HUDEP-2 (cell line): Measurements from ENCODE around the gene C1GALT1.
"Not testable (repeated sequence)": the region's sequence is repeated elsewhere in the genome, so short reads cannot be mapped to it uniquely, and the experiment has no call there.

ENCODE experiments used
- DNase-seq, 76 experiments: peaks; one replicate each; lab custom pipeline; 2025; ENCODE audit not compliant: unreplicated experiment in 76 of 76; lab: John Stamatoyannopoulos, UW

Gene C1GALT1

GRCh38 chr7:7182156-7183060 is at the start of gene C1GALT1:
Gene C1GALT1 (plus strand): TSS chr7:7182544. CDS start chr7:7234320, 51,776 bp downstream.
- DNase-seq: peak in 75 of 76 experiments; percentile 52 to 99 (median 96)

GRCh38 chr7:7134046-7134445 is 48.3 kb upstream of the C1GALT1 start:
- DNase-seq: no peak

- DNase-seq: no peak
These were observed 47.3 kb upstream of the C1GALT1 start for GRCh38 chr7:7135074-7135473.

DNA sequence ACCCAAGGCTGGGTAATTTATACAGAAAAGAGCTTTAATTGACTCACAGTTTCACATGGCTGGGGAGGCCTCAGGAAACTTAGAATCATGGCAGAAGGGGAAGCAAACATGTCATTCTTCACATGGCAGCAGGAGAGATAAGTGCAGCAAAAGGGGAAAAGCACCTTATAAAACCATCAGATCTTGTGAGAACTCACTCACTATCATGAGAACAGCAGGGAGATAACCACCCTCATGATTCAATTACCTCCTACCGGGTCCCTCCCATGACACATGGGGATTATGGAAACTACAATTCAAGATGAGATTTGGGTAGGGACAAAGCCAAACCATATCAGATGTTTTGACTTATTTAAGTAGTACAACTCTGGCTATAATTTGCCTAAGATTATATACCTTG is 46.4 kb upstream of the C1GALT1 start:
- DNase-seq: peak in 5 of 76 experiments; percentile 3 to 19 (median 11)

GRCh38 chr7:7136466-7137381 is 45.6 kb upstream of the C1GALT1 start:
- peak in 9 of 76 experiments; percentile 3 to 35 (median 13) for DNase-seq

DNA sequence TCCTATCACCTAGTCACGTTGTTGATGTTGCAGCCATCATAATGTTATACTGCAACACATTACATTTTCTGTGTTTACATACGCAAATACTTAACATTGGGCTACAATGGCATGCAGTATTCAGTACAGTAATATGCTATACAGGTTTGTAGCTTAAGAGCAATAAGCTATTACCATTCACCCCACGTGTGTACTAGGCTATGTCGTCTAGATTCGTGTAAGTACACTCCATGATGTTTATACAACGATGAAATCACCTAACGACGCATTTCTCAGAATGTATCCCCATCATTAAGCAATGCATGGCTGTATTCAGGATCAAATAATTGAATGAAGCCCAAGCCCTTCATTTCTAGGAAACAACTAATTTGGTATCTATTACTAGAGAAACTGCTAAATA is 43.4 kb upstream of the C1GALT1 start:
- DNase-seq: no peak

DNA sequence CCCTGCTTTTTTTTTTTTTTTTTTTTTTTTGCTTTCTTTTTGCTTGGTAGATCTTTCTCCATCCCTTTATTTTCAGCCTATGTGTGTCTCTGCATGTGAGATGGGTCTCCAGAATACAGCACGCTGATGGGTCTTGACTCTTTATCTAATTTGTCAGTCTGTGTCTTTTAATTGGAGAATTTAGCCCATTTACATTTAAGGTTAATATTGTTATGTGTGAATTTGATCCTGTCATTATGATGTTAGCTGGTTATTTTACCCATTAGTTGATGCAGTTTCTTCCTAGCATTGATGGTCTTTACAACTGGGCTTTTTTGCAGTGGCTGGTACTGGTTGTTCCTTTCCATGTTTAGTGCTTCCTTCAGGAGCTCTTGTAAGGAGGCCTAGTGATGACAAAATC is 38.9 kb upstream of the C1GALT1 start:
- not testable (repeated sequence) for DNase-seq

DNA sequence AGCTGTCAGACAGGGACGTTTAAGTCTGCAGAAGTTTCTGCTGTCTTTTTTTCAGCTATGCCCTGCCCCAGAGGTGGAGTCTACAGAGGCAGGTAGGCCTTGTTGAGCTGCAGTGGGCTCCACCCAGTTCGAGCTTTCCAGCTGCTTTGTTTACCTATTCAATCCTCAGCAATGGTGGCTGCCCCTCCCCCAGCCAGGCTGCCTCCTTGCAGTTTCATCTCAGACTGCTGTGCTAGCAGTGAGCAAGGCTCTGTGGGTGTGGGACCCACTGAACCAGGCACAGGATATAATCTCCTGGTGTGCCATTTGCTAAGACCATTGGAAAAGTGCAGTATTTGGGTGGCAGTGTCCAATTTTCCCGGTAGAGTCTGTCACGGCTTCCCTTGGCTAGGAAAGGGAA is 37.2 kb upstream of the C1GALT1 start:
- DNase-seq: not testable (repeated sequence)

DNA sequence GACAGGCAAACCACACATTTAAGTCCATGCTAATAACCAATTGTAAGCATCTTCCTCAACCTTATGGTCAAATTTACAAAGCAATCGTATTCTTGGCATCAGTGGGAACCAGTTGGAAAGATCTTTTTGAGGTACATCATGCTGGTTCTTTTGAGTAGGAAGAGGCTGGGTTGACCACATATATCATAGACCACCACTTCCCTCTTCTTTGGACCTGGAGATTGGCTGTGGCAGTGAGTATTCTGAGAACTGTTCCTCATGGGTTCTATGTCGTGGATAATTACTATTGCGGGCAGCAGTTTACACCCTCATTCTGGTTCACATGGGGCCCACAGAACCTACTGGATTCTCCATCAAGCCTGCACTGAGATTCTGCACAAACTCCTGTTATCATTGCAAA is 35.5 kb upstream of the C1GALT1 start:
- DNase-seq: no peak

DNA sequence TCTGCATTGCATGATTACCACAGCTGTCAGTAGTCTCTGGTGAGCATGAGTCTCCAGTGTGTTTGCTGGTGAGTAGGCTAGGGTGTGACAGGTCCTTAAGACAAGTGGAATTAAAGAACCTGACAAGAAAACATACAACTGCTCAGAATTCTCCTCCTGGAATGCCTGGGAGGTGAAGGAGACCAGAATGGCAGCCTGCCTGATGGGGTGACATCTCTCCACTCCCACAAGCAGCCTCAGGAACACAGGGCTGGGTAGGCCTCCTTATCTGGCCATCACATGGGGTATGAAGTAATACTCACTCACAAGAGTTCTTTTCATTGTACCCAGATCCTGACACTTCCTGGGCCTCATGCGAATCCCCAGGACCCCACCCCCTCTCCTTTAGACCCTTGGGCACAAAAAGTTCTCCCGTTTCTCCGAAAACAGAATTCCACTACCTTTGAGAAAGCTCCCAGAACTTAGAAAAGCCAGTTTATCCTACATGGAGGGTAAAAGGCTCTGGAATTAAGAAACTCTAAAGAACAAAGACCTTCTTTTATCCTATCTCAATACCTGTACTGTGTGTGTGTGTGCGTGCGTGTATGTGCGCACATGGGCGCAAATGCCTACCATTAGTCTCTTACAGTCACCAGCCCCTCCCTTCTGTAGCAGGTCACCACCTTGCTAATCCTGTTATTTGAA is 33.4 kb upstream of the C1GALT1 start:
- peak in 65 of 76 experiments; percentile 1 to 72 (median 40) for DNase-seq

DNA sequence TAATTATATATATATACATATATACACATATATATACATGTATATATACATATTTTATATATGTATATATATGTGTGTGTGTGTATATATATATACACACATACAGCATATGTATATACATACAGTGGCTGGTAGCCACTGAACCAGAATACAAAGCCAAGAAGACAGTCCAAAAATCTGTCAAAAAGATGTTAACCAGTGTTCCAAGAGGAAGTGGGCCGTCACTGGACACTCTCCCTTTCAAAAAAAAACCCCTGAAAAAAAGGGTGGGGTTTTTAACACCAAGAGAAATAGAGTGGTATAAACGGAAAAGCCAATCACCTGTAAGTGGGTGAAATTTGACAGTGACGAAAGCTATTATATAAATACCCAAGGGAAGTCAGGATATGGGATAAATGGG is 31.1 kb upstream of the C1GALT1 start:
- no peak for DNase-seq

DNA sequence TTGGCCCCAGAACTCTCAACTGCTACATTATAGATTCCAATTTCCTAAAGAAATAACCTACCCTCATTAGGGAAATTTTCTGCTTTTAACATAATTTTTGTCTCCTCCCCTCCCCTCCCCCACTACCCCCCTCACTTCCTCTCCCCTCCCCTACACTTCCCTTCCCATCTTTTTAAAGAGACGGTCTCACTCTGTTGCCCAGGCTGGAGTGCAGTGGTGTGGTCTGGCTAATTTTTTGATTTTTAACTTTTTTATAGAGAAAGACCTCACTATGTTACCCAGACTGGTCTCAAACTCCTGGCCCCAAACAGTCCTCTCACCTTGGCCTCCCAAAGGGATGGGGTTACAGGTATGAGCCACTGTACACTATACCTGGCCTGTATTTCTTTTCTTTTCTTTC is 30.5 kb upstream of the C1GALT1 start:
- no peak for DNase-seq

- no peak for DNase-seq
These were observed 30.0 kb upstream of the C1GALT1 start for GRCh38 chr7:7152315-7152714.

DNA sequence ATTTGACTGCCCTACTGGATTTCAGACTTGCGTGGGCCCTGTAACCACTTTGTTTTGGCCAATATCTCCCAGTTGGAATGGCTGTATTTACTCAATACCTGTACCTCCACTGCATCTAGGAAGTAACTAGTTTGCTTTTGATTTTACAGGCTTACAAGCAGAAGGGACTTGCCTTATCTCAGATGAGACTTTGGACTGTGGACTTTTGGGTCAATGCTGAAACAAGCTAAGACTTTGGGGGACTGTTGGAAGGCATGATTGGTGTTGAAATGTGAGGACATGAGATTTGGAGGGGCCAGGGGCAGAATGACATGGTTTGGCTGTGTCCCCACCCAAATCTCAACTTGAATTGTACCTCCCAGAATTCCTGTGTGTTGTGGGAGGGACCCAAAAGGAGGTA is 28.0 kb upstream of the C1GALT1 start:
- DNase-seq: not testable (repeated sequence)

DNA sequence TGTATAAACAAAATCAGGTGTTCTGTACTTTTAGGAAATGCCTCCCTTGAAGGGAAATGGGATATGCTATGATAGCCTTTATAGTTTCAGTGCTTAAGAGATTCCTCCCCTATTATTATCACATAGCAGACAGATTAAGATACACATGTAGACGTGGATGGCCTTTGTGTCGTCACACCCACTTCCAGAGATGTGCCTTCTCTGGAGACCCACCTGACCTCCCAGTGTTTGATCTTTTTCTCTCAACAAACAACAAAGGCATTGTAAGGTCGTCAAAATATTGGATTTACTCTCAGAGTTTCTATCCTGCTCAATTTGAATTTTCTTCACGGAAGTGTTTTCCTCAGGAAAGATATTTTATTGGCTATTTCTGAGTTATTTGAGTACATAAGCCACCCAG is 25.7 kb upstream of the C1GALT1 start:
- DNase-seq: peak in 1 of 76 experiments; percentile 3

GRCh38 chr7:7157177-7157886 is 25.0 kb upstream of the C1GALT1 start:
- DNase-seq: peak in 47 of 76 experiments; percentile 4 to 73 (median 36)

GRCh38 chr7:7157887-7158271 is 24.5 kb upstream of the C1GALT1 start:
- no peak for DNase-seq

DNA sequence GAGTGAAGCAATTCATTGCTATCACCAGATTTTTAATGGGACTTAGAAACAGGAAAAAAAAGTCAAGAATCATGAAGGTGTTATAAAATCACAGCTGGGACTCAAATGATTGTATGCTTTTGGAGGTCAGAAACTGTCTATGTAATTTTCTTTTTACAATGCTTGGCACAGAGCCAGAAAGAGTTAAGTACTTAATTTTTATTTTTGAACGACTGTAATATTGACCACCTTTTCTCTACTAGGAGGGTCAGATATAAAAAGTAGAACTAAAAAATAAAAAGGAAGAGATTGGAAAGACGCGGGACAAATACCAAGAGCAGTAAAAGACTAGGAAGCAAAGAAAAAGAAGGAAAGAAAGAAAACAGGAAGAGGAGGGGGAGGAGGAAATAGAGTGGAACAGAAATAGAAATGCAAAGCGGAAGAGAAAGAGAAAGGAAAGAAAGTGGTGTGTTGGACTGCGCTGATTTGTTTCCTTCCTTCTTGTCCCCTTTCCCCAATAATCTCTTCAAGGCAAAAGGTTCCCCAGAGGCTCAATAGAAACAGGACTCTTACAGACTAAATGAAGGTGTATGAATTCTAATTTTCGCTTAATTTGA is 23.2 kb upstream of the C1GALT1 start:
- DNase-seq: no peak

GRCh38 chr7:7164591-7164990 is 17.8 kb upstream of the C1GALT1 start:
- DNase-seq: no peak

DNA sequence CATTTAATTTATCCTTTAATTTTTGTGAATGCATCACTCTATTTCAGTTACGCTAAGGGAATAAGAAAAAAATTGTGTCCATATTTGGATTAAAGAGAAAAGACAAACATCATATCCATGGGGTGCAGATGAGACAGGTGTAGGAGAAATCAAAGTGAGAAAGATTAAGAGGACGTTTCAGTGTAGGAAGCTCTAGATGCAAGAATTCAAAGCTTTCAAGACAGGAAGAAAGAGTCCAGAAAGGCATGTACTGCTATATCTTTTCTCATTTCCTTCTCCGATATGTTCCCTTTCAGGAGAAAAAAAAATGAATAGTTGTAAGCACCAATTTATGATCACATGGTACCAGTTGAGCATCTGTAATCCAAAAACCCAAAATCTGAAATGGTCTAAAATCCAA is 17.0 kb upstream of the C1GALT1 start:
- no peak for DNase-seq
